Left hindlimb (tissue), 1 donor: ENCODE data around the gene SCO1.
A peak's percentile ranks its signal among the peaks of the same experiment; 100 is the strongest.

Source experiments
- DNase-seq: peaks from one replicate; pipeline ENCODE4 v3.0.0-alpha.2; 2018

The SCO1 gene

DNA sequence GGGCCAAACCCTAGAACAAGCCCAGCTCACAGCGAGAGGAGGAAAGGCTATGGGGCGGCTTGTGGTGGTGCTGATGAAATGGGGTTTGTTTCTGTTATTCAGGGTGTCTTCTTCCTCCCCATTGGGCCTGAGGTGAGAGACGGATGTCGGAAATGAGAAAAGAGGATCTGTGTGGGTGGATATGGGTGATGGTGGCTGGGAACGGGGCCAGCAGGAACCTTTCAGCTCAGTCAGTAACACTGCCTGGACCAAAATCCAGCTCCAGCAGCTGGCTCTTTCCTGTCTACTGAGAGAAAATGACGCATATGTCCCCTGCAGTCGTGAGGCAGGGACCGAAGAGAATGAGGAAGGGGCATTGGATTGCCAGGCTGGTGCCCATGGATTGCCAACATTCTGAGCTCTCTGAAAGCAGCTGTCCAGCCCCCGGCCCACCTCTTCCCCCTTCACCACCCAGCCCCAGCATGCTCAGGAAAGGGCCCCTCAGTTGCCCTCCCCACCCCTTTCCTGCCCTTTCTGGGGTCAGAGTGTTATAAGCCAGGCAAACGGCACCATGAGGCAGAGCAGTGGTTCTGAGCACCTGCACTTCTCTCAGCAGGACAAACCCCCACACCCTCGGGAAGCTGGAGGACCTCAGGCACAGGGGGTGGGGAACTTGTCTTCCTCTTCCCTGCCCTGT, 44.2 kb downstream of the SCO1 start:
- DNase-seq: no peak

DNA sequence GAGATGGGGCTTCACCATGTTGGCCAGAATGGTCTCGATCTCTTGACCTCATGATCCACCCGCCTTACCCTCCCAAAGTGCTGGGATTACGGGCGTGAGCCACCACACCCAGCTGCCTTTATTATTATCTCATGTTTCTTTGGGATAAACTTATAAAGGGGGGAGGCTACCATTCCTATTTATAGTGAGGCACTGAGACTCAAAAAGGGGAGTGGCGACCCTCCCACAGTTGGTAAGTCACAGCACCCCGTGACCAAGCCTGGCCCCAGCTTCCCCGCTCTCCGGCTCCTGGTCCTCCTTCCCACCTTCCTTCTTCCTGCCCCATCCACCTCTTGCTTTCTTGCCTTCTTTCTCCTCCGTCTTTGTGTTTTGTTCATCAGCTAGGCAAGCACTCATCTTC, 45.4 kb downstream of the SCO1 start:
- DNase-seq: no peak

DNA sequence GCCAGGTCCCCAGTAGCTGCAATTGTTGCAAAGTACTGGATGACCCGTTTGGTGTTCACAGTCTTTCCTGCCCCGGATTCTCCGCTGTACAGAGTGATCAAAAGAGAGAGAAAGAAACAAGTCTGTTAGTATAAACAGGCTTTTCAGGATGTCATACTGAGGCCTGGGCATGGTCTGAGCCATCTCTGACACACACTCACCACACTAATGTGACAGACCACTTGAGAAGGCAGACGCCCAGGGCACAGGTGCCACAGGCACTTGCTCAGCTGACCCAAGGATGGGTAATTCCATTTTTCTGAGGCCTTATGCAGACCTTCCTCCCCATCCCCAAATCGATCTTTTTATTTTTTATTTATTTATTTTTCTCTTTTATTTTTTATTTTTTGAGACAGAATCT, 47.7 kb downstream of the SCO1 start:
- no peak for DNase-seq

DNA sequence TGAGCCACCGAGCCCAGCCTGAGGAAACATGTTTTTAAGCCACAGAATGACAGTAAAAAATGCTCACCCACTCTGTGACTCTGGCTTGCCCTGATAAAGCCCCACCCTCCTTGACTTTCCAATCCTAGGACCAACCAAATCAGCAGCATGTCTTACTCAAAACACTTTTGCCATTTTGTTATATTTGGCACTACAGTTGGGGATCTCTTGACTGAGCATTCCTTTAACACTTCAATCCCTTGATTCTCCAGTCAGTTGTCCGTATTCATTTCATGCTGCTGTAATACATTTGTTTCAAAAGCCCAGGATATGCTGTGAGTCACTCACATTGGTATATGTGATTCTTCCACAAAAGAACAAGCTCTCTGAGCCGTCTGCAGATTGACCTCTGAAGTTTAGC, 48.4 kb downstream of the SCO1 start:
- DNase-seq: no peak

DNA sequence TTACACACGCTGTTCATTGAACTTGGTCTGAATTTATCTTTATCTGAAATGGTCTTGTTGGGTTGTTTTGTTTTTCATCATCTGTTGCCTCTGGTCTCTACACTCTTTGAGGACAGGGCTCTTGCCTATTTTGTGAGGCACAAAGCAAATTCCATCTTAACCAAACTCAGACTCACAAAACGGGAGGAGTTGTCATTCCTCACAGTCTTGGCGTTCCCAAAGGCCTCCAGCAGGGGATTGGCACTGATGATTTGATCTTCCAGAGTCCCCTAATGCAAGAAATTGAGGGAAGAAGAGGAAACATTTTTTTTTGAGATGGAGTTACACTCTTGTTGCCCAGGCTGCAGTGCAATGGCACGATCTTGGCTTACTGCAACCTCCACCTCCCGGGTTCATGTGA, 49.0 kb downstream of the SCO1 start:
- no peak for DNase-seq

DNA sequence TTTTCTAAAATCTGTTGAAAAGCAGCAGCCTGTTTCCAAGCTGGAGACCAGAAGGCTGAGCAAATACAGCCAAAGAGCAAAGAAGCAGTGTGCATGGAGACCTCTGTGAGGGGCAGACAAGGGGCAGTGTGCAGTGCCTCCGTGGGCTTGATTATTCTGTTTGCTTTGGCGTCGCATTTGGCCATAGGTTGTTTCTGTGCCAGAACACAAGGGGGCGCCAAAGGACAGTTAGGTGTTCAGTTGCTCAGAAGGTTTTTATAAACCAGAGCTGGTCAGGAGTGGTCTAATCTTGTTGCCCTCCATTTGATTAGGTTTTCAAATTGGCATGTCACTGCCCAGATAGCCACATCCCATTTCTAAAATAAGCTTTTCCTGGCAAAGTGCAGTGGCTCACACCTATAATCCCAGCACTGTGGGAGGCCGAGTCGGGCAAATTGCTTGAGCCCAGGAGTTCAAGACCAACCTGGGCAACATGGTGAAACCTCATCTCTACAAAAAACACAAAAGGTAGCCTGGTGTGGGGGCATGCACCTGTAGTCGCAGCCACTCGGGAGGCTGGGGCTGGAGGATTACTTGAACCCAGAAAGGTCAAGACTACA, 50.8 kb downstream of the SCO1 start:
- DNase-seq: peak; percentile 72

DNA sequence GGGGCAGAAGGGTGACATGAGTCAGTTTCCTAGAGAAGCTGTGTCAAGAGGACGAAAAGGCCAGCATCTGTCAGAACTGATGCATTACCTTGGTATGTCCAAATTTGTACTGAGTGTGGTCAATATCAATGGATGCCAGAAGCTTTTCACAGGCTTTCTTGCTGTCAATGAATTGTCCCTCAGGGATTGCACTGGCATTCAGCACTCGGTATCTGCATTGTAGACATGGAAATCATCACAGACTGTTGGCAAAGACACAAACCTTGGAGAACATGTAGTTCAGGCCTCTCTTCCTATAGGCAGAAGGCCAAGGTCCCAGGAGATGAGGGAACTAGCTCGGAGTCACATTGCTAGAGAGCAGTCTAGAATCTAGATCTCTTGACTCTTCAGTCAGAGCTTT, 56.9 kb downstream of the SCO1 start:
- no peak for DNase-seq

DNA sequence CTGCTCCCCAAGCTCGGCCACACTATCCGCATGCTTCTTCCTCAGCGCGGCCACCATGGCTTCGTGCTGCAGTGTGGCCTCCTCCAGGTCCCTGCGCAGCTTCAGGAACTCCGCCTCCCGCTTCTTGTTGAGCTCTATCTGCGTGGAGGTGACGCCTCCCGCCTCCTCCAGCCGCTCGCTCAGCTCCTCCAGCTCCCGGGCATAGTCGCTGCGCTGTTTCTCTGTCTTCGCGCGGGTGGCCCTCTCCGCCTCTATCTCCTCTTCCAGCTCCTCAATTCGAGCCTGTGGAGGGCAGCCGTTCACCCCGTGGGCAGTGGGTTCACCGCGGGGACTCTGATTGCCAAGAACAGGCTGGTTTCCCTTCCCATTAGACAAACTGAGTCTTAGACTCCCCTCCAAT, 59.2 kb downstream of the SCO1 start:
- DNase-seq: no peak

DNA sequence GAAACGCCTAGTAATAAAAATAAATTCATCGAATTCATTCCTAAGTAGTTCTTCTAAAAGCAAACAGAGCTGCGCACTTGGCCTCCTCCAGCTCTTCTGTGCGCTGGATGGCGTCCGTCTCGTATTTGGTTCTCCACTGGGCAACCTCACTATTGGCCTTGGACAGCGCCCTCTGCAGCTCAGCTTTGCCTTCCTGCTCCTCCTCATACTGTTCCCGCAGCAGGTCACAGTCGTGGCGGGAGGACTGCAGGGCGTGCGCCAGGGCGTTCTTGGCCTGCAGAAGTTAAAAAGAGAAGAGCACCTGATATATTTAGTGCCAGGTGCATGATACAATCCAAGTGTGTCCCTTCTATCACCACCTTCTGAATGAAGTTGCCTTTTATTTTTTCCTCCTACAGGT, 62.0 kb downstream of the SCO1 start:
- no peak for DNase-seq

DNA sequence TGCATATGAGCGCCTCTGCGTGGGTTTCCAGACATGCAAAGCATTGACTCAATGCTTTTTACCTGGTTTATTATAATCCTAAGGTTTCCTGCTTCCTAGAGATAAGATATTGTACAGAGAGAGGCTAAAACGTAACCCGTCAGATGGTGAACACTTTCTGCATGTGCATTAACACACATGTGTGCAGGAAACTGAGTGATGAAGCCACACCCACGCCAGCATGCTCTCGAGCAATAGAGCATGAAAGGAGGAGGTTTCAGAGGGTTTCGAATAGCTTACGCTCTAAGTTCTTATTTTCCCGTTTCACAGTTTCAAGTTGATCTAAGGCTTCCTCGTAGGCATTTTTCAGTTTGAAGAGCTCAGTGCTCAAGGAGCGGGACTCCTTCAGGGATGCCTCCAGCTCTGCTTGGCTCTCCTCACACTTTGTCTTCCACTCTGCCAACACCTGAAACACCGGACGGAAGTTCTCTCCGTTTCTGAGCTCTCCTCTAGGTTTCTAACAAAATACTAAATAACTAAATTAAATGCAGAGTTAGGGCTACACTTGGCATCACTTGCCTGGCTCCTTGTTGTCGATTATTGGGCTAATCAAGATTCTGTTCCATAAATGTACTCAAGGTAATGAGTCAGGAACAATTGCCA, 63.5 kb downstream of the SCO1 start:
- no peak for DNase-seq

DNA sequence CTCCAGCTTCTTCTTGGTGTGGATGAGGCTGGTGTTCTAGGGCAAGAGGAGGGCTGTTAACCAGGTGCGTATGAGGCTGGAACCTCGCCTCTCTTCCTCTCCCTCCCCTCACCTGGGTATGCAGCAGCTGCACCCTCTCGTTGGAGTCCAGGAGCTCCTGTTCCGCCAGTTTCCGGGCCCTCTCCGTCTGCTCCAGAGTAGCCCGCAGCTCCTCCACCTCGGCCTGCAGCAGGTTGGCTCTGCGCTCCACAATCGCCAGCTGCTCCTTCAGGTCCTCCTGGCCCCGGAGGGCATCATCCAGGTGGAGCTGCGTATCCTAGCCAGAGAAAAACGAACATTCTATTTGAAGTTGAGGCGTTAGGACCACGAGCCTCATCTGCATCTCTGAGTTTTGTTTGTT, 65.6 kb downstream of the SCO1 start:
- DNase-seq: no peak

DNA sequence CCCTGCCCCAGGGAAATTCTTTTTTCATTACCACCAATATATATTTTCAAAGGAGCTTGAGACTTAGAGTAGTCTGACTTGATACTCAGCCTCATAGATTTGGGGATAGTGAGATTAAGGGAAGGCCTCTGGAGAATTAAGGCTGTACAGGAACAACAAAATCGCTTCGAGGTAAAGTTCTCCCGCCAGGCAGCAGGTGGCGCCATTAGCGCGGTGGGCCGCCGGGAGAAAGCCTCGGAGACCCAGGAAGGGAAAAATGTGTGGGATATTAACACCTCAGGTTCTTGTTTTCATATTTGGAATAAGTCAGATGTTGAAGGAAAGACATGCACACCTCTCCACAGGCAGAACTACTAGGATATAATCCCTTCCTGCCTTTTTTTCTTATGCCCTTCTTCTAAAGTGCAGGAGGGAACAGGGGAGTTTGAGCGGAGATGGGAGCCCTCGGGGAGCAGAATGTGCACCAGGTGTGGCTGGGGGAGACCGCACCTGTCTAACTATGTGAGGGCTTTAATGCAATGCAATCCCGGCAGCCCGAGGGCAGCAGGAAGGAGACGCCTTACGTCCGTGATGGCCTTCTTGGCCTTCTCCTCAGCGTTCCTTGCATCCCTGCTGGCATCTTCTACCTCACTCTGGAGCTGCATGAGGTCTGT, 66.2 kb downstream of the SCO1 start:
- DNase-seq: no peak

DNA sequence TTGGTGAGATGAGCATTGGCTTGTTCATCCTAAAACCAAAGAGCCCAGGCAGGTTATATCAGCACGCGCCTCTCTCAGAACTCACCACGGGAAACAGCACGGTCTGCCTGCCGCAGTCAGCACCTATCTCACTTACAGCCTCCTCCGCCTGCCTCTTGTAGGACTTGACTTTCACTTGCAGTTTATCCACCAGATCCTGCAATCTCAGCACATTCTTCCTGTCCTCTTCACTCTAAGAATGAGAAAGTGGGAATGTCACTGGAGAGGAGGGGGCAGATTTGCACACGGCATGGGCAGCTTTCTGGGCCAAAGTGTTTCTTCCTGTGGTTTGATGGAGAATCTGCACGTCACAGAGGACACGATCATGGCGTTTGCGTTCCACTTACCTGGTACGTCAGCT, 67.6 kb downstream of the SCO1 start:
- no peak for DNase-seq

DNA sequence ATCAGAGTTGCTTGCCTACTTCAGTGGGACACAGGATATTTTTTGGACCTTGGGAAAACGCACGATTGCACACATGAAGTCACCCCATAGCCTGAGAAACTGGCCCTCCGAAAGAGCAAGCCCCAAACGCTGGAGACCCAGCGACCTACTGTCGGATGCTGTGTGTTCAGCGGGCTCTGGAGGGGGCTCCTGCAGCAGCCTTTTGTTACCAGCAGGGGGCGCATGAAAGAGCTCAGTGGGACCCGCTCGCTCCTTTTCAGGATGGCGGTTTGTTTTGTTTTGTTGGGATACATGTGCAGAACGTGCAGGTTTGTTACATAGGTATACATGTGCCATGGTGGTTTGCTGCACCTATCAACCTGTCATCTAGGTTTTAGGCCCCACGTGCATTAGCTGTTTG, 68.6 kb downstream of the SCO1 start:
- DNase-seq: no peak

DNA sequence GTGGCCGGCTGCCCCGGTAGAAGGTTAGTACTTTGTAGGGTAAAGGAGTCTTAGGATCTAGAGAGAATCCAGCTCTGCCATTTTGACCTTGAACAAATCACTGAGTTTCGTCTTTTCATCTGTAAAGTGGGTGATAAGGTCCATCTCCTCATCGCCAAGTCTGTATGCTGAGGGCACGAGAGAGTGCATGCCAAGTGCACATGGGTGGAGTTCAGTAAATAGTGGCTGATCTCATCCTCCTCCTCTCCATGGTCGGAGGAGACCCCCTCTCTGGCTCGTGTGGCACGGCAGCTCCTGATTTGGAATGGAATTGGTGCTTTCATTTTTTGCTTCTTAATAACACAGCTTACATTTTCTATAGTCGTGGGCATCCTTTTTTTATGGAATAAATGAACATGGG, 70.9 kb downstream of the SCO1 start:
- DNase-seq: no peak

DNA sequence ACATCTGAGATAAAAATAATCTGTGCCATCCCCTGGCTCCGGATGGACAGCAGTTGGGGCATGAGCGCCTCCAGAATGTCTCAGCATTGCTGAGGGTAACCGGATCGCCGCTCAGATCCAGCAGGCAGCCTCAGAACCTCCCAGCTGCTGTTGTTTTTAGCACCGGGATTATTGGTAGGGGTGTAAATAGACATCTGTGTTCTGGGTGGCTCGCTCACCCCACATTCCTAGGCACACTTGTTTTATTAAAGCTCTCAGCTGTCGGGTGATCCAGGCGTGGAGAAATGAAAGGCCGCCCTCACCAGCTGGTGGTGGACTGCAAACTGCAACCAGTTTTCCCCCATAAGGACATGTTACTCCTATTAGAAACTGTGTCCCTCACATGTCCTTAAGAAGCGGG, 72.4 kb downstream of the SCO1 start:
- peak; percentile 73 for DNase-seq

DNA sequence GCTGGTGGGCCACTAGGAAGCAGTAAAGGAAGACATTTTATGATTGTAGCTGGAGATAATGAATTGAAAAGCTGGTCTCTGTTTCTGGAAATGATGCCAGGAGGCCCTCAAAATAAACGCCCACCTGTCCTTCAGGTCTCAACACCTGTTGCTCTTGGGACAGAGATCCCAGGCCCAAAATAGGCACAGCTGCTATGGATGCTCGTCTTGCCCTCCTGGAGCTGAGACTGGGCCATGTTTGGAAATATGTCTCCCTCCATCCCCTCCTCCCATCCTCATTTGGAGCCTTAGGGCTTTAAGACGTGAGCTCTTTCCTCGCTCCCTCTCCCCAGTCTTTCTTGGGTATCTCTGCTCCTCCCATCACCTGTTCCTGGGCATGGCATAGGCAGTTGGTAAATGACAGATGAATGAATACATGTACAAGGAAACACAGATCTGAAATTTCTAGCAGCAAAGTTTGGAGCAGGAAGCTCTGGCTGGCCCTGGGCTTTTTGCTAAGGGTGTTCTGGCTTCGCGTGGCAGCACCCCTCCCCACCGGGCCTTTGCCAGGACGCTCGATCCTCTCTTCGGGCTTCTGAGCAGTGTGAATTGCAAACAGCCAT, 73.5 kb downstream of the SCO1 start:
- no peak for DNase-seq

DNA sequence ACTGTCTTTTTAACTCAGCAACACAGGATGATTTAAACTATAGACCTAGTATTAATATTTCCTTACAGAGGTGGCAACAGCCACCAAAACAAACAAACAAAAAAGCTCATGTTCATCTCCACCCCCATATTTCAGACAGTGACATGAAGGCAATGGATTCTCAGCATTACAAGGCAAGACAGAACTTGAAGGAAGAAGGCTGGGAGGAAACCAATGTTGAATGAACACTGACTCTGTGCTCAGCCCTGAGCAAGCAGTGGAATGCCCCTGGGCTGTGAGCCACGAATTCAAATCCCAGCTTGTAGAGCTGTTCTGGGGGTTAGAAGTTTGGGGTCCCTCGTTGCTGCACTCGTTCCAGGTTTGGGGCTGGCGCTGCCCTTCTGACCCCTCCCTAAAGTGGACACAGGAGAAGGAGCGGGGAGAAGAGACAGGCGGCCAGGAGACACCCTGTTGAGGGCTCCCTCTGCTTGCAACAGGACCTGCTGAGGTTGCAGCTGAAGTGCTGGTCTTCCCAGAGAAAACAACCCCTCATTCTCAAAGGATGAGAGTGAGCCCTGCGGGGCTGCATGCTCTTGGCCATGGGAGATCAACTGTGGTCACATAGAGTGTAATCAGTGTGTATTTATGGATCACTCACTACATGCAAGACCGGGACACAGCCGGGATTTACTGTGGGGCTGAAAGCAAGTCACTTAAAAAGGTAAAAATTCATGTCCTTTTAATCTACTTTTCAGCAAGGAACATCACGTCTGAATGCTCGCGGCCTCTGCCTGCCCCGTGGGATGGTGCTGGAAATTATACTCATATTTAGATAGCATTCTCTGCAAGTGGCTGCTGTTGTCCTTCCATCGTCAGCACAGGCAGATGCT, 74.5 kb downstream of the SCO1 start:
- DNase-seq: no peak
